Measurements from ENCODE around the gene ING3.

Gene ING3

DNA sequence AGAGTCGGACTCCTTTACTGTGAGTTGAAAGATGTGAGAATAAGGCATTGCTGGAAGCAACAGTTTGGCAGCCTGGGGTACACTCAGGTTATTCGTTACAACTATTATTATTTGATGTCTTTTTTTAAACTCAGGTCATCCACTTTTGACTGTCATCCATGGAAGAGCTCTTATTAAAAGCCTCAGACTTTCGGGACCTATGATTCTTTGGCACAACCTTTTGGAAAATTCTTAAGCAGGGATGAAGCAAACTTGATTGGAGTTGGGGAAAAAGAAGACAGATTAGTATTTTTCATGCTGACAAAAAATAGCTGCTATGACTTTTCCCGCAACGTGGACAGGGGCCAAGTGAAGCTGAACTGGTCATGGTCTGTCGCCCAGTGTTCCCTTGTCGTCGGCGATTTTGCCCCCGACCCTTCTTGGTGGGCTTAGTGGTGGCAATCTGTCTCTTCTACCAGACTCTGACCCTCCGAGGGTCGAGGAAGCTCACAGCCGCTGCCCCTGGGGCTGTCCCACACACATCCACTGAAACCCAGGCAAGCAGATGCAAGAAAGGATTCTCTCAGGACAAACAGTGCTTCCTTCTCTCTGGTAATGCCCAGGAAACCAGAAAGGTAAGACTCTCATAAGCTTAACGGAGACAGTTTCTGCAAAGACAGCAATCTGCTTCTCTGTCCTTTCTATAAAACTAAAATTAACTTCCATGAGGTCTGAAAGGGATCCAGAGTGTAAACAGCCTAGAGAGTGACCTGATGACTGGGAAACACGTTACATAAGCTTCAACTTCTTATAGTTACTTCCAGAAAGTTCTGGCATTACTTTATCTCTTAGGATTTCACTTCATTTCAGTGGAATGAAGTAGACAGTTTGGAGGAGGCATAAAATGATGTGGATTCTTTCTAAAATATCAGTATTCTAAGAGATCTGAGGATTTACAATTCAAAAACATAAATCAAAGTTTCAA, 39.0 kb downstream of the ING3 start:
- no peak for DNase-seq (ENCODE audit: low spot score)

DNA sequence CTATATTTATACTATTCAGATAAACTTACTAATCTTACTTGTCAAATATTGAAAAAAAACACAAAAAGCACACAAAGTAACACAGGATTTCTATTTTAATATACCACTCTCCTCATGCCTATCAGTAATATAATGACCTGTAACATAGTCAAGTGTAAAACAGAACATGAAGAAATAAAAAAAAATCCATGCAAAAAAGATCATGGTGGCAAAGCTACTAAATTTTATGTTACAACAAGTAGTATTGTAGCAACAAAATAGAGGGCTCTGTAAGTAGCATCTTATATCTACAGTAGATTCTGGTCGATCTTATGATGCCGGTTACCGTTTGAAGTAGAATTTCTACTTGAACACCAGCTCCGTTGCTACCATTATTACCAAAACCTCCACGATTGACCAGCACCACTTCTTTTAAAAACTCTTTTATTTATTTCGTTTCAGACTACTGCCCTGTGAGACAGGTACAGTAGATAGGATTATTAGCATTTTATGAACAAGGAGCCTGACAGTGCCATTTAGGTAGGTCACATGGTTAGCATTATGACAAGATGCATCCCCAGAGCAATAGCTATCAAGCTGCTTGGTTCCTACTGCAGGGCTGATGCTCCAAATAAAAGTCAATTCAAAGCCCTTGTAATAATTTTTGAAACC, 40.0 kb downstream of the ING3 start:
- peak; percentile 21 for DNase-seq (ENCODE audit: low spot score)

DNA sequence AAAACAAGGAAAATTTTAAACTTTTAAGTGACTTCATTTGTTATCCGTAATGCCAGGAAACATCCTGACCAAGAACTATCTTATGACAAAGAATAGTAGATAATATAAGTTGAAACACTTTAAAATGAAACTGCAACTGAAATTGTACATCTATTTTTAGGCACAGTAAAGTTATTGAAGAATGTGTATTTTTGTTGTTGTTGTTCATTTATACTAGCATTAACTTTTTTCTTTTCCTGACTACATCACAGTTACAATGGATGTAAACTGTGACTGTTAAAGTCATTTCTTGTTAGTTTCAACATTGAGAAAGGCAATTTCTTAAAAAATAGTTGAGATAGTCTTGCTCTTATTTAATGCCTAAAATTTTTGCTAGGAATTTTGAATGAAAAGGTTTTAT, 40.6 kb downstream of the ING3 start:
- DNase-seq (ENCODE audit: low spot score), result no peak

DNA sequence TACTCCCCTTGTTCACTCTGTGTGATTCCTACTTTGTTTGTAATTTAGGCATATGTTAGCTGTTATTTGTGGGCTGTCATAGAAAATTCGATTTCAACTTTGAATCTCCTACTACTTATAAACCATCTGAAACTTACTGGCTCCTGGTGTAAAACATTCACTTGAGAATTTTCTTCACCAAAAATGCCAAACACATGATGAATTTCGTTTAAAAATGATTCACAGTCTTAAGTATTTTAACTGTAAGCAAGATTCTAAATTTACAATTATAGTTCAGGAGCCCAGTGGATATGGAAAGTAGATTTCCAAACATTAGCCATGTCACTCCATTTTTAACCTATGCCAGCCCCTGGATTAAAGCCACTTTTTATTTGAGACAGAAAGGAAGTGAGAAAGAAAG, 41.0 kb downstream of the ING3 start:
- no peak for DNase-seq (ENCODE audit: low spot score)

DNA sequence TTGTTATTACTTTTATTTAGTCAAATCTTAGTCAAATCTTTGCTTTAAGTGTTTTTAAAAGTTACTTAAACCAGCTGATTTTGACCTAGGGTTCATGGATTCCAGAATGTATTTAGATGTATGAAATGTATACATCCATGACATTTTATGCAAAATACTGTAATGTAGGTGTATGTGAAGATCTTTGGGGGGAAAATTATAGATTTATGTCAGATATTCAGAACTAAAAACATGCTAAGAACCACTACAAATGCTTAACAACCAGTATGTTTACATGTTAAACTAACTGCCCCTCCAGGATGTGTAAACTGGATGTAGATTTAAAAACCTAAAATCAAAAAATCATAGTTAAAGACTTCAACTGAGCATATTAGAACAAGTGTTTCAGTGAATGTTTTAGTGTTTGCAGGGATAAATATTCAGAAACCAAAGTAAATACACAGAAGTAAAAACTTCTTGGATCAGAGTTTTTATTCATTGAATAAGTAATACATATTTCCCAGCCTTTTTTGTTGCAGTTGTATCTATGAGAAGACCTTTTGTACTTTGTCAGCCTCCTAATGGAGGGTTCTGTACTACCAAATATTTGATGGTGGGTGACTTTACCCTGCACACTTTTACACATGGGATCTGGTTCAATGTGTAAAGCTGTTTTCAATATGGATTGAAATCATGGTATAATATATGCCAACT, 41.8 kb downstream of the ING3 start:
- DNase-seq (ENCODE audit: low spot score), result no peak

GRCh38 chr7:120992965-120993494, 42.5 kb downstream of the ING3 start:
- DNase-seq (ENCODE audit: low spot score), result no peak

DNA sequence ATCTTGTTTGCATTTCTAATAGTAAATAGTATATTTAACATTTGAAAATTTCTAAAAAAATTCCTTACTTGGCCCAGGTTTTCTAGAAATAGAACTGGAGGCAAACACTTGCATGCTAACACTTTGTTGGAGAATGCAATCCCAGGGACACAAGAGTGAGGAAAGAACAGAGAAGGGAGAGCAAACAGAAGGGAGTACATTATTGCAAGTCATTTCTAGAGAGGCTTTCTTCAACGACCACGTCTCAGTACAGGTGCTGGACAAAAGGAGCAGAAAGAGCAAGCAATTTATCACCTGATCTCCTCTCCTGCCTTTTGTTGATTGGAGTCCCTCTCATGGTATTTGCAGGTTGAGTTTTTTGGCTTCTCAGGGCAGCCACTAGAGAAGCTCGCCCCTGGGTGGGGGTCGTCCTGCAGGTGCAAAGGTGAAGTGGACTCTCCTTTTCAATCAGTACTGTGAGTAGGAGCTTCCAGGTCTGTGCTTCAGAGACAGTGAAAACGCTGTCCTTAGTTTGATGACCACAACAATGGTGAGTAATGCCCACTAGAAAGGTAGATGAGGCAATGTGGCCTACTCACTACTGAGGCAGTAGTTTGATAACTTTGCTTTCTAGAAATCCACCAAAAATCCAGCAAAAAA, 43.1 kb downstream of the ING3 start:
- no peak for DNase-seq (ENCODE audit: low spot score)

- no peak for DNase-seq (ENCODE audit: low spot score)
These were observed 44.2 kb downstream of the ING3 start for GRCh38 chr7:120994512-120995410.

GRCh38 chr7:120995654-120996053, 45.1 kb downstream of the ING3 start:
- DNase-seq (ENCODE audit: low spot score), result no peak

GRCh38 chr7:120996333-120996987, 45.9 kb downstream of the ING3 start:
- no peak for DNase-seq (ENCODE audit: low spot score)

- DNase-seq (ENCODE audit: low spot score), result no peak
These were observed 46.4 kb downstream of the ING3 start for GRCh38 chr7:120996988-120997345.

DNA sequence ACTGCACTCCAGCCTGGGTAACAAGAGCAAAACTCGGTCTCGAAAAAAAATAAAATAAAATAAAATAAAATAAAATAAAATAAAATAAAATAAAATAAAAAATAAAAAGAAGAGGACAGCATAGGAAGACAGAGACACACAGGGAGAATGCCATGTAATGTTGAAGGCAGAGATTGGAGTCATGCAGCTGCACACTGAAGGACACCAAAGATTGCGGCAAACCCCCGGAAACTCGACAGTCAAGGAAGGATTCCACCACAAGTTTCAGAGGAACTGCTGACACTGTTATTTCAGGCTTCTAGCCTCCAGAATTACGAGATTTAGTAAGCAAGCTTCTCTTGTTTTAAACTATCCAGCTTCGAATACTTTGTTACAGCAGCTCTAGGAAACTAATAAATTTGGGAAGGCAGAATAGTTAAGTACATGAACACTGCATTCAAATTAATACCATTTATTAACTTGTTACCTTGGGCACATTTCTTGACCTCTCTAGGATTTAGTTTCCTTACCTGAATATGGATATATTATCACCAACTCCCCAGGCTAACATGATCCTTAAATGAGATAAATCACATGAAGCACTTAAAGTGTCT, 47.4 kb downstream of the ING3 start:
- DNase-seq (ENCODE audit: low spot score), result no peak

- no peak for DNase-seq (ENCODE audit: low spot score)
These were observed 47.9 kb downstream of the ING3 start for GRCh38 chr7:120998520-120998919.

DNA sequence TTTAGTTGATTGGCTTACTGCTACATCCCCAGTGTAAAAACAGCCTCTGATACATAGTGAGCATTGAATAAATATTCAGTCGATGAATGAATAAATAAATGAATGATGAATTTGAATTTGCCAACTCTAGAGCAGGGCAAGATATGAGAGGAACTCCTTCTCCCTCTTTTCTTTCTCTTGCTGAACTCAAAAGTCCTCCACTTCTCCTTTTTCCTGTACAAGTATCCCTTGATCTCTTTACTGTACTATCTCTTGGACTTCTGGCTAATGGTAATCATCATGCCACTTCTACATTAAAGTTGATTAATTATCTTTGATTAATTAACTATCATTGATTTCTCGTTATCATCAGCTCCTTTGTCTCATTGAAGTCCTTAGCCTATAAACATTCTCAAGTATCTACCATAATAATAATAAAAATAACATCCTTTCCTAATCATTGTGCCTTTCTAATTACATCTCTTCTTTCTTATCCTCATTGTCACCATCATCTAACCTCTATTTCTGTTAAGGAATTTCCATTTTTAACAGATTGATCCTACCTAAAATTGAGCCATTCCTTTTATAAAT, 48.5 kb downstream of the ING3 start:
- DNase-seq (ENCODE audit: low spot score), result no peak

DNA sequence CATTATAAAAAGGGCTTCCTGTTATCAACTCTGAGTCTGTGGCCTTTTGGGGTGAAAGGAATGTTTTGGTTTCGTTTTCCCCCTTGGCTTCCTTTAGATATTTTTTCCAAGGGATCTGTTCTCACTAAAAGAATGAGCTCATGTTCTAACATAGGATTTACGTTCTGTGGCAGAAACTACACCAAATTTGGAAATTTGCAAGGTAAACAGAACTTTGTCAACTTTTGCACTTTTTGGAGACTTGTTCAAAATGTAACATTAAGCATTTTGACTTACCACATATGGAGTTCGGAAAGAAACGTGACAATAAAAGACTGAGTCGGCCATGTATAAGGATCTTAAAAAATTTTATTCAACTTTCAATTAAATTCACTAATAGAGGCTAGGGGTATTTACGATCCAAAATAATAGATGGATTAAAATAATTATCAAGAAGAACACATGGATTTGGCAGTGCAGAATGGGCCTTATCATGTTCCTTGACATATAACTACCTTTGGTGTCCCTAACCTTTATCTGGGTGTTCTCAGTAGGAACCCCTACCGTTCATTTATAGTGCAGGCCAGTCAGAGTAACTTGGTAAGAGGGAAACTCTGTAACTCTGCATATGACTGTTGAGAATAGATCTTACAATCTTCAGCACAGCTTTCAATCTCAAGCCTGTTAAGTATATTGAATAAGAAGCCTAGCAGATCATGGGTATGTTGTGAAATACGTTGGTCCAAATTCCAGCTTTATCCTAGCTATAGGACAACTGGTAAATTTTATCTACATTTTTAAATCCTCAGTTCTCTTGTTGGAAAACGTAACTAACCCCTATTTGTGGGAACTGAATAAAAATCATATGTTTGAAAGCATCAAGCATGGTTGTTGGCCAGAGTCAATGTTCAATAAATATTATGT, 49.8 kb downstream of the ING3 start:
- DNase-seq (ENCODE audit: low spot score), result peak; percentile 50

GRCh38 chr7:121001234-121001906, 50.8 kb downstream of the ING3 start:
- no peak for DNase-seq (ENCODE audit: low spot score)

DNA sequence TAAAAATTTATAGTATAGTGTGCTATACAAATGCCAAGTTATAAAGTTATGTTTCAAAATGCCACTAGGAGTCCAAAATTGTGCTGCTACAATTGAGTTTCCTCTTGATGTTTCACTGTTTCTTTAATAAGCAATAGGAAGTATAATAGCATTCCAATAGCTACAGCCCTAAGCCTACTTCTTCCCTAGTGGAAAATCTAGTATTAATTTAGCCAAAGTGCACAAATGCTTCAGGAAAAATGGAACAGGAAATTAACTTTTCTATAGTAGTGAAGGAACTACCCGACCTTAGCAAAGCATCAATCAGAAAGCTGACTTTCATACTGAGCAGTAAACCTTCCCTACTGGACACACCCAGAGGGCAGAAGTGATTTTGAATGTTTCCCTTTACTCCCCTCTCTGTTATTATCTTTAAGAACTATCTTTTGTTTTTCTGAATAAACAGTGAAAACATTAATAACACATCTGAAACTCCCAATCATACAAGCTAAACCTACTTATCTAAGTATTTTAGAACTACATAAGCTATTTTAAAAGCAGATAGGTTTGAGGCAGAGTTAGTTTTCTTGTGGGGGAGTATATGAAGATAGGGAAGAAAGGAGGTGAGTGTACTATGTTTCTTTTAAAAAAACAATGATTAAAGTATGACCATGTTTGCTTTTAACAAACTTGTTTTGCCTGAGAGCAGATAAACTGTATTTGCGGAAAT, 51.6 kb downstream of the ING3 start:
- no peak for DNase-seq (ENCODE audit: low spot score)

Data from hematopoietic multipotent progenitor cell treated with erythropoietin and hydrocortisone succinate and interleukin-3 and kit ligand, for 15 days (in vitro differentiated cells).